ENCODE results near the gene AFF2.

The AFF2 gene

DNA sequence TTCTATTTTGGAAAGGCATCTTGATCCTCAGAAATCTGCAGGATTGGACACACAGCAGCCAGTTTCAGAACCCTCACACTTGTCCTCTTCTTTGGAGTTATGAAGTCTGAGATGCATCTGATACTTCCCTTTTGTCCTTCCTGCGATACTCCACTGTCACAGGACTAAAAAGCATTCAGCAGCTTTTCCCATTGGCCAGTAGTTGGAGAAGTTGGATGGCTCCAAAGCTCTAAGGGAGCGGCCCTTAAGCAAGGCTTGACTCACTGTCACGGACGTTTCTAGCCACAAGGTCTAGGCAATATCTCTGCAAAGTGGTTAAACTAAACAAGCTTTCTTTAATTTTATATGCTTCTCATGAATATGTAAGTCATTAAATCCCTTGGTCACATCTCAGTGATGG is 417.0 kb downstream of the AFF2 start:
- H3K9me3 ChIP-seq (ENCODE audit: control insufficient read depth, insufficient read depth, low read length): no peaks in the 10 kb centered on the region
- no peaks in the 10 kb centered on the region for H3K27me3 ChIP-seq (ENCODE audit: control insufficient read depth, insufficient read depth, low read length)
- no peak overlapping the region for H3K9ac ChIP-seq (ENCODE audit: low read depth, low read length)
- H3K4me1 ChIP-seq (ENCODE audit: control insufficient read depth, insufficient read depth, low read length): no peaks in the 10 kb centered on the region
- H3K36me3 ChIP-seq (ENCODE audit: control insufficient read depth, insufficient read depth, low read length): no peaks in the 10 kb centered on the region
- H3K27ac ChIP-seq (ENCODE audit: low read depth, low read length): no peak overlapping the region
- H3K4me3 ChIP-seq (ENCODE audit: low read depth, low read length): no peak overlapping the region

DNA sequence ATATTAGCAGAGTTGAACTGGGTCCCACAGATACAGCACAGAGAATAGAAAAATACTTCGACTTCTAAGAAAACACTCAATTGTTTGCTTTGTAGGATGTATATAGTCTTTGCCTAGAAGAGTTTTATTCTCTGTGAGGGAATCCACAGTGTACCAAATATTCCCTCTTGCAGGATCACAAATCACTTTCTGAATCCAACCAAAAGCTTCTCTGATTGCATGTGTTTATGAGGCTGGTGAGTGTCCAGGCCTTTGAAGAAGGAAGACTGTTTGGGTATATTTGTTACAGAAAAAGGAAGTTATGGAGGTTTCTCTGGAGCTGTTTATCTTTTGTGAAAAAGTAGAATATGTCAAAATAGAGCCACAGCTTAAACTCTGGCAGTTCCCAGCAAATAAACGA is 423.2 kb downstream of the AFF2 start:
- Histone ChIP-seq H3K36me3 (ENCODE audit: control insufficient read depth, insufficient read depth, low read length) (no peaks in the 10 kb centered on the region), H3K9me3 (ENCODE audit: control insufficient read depth, insufficient read depth, low read length) (0 out of 2 replicates have a peak, but pooled peaks cover 2% of the 10 kb centered on the region), H3K27me3 (ENCODE audit: control insufficient read depth, insufficient read depth, low read length) (no peaks in the 10 kb centered on the region), H3K9ac (ENCODE audit: low read depth, low read length) (no peak overlapping the region), H3K27ac (ENCODE audit: low read depth, low read length) (no peak overlapping the region), H3K4me1 (ENCODE audit: control insufficient read depth, insufficient read depth, low read length) (no peaks in the 10 kb centered on the region), H3K4me3 (ENCODE audit: low read depth, low read length) (no peak overlapping the region)

DNA sequence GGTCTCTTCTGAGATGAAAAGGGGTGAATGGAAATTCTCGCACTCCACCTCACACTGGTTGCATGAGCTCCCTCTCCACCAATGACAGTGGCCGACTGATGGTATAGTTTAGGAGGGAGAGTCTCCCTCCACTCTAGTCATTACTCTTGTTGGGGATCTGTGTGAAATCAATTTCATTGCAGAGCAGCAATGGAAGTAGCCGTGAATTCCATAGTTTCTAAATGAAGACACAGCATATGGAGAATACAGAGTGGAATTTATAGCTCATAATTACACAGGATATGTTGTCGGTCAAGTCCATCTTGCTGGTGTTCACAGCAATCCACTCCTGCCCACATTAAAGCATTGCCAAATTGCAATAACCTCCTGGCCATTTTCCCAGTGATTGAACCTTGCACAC is 426.0 kb downstream of the AFF2 start:
- Histone ChIP-seq H3K4me1 (ENCODE audit: control insufficient read depth, insufficient read depth, low read length) (no peaks in the 10 kb centered on the region), H3K9ac (ENCODE audit: low read depth, low read length) (no peak overlapping the region), H3K9me3 (ENCODE audit: control insufficient read depth, insufficient read depth, low read length) (0 out of 2 replicates have a peak, but pooled peaks cover 2% of the 10 kb centered on the region), H3K36me3 (ENCODE audit: control insufficient read depth, insufficient read depth, low read length) (no peaks in the 10 kb centered on the region), H3K27ac (ENCODE audit: low read depth, low read length) (no peak overlapping the region), H3K27me3 (ENCODE audit: control insufficient read depth, insufficient read depth, low read length) (no peaks in the 10 kb centered on the region), H3K4me3 (ENCODE audit: low read depth, low read length) (no peak overlapping the region)

DNA sequence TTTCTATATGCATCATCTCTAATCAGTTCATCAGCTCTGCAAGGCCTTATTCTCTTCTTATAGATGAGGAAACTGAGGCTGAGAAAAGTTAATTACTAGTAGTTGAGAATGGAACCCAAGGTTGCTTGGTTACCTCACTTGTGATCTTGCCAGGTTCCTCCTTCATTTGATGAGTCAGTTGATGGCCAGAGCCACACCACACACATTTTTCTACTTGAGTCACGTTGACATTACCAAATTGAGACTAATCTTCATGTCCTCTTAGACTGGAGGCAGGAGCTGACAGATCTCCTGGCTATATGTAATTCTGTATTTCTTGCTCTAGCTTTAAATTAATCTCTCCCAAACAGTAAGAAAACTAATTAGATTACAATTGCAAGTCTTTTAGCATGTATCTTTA is 428.4 kb downstream of the AFF2 start:
- Histone ChIP-seq H3K9me3 (ENCODE audit: control insufficient read depth, insufficient read depth, low read length) (no peaks in the 10 kb centered on the region), H3K36me3 (ENCODE audit: control insufficient read depth, insufficient read depth, low read length) (no peaks in the 10 kb centered on the region), H3K9ac (ENCODE audit: low read depth, low read length) (no peak overlapping the region), H3K27me3 (ENCODE audit: control insufficient read depth, insufficient read depth, low read length) (no peaks in the 10 kb centered on the region), H3K27ac (ENCODE audit: low read depth, low read length) (no peak overlapping the region), H3K4me3 (ENCODE audit: low read depth, low read length) (no peak overlapping the region), H3K4me1 (ENCODE audit: control insufficient read depth, insufficient read depth, low read length) (no peaks in the 10 kb centered on the region)

DNA sequence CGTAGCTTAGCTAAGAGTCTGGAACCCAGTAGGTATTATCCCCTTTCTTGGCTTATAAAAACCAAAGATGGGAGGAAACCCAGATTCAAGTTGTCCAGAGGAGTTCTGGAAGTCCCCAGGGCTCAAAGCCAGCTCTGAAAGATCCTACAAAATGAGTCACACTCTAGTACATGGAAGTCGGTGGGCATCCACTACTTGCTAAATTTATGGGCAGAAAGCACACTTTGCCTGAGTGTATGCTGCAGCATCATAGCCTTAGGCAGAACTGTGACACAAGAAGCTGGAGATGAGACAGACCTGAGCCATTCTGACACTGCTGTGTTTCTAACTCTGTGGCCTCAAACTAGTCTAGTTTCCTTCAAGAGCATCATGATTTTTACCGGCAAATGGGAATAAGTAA is 429.3 kb downstream of the AFF2 start:
- H3K9ac ChIP-seq (ENCODE audit: low read depth, low read length): no peak overlapping the region
- no peaks in the 10 kb centered on the region for H3K4me1 ChIP-seq (ENCODE audit: control insufficient read depth, insufficient read depth, low read length)
- no peaks in the 10 kb centered on the region for H3K9me3 ChIP-seq (ENCODE audit: control insufficient read depth, insufficient read depth, low read length)
- H3K27me3 ChIP-seq (ENCODE audit: control insufficient read depth, insufficient read depth, low read length): no peaks in the 10 kb centered on the region
- no peaks in the 10 kb centered on the region for H3K36me3 ChIP-seq (ENCODE audit: control insufficient read depth, insufficient read depth, low read length)
- H3K4me3 ChIP-seq (ENCODE audit: low read depth, low read length): no peak overlapping the region
- no peak overlapping the region for H3K27ac ChIP-seq (ENCODE audit: low read depth, low read length)

DNA sequence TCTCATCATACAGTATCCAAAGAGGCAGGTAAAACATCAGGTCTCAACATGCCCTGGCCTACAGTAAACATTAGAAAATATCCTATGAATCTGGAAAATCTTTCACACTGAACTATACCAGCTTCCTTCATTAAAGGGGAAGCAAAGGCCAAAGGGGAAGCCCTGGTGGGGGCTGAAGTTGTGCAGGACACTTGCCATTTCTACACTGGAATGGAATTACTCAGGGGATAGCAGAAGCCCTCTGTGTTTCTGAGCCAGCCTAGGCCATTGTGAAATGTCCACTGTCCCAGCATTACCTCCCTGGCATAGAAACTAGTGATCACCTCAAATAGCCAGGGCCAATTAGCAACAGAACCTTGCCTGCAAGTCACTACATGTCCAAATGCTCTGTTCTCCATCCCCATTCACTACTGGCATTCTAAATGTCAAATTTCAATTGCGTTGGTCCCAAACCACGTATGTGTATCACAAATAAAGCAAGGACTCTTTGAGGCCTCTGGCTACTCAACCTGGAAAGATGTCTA is 429.9 kb downstream of the AFF2 start:
- Histone ChIP-seq H3K4me1 (ENCODE audit: control insufficient read depth, insufficient read depth, low read length) (no peaks in the 10 kb centered on the region), H3K9ac (ENCODE audit: low read depth, low read length) (no peak overlapping the region), H3K9me3 (ENCODE audit: control insufficient read depth, insufficient read depth, low read length) (no peaks in the 10 kb centered on the region), H3K4me3 (ENCODE audit: low read depth, low read length) (no peak overlapping the region), H3K36me3 (ENCODE audit: control insufficient read depth, insufficient read depth, low read length) (no peaks in the 10 kb centered on the region), H3K27me3 (ENCODE audit: control insufficient read depth, insufficient read depth, low read length) (no peaks in the 10 kb centered on the region), H3K27ac (ENCODE audit: low read depth, low read length) (no peak overlapping the region)

DNA sequence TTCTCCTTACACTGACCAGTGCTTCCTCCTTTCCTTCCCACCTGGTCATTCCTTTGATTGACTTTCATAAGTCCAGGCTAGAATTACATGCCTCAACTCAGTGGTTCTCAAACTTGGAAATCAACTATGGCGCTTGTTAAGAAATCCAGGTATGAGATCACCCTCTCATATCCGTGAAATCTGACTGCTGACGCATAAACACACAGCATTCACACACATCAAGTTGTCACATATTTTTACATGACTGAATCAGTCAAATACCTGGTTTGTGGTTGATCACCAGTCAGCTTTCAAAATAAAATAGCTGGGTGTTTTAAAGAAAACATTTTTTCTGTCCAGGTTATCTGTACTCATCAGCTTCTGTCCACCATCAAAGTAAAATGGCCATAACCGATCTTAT is 433.5 kb downstream of the AFF2 start:
- Histone ChIP-seq H3K9ac (ENCODE audit: low read depth, low read length) (no peak overlapping the region), H3K4me1 (ENCODE audit: control insufficient read depth, insufficient read depth, low read length) (no peaks in the 10 kb centered on the region), H3K9me3 (ENCODE audit: control insufficient read depth, insufficient read depth, low read length) (no peaks in the 10 kb centered on the region), H3K4me3 (ENCODE audit: low read depth, low read length) (no peak overlapping the region), H3K27ac (ENCODE audit: low read depth, low read length) (no peak overlapping the region), H3K36me3 (ENCODE audit: control insufficient read depth, insufficient read depth, low read length) (no peaks in the 10 kb centered on the region), H3K27me3 (ENCODE audit: control insufficient read depth, insufficient read depth, low read length) (no peaks in the 10 kb centered on the region)

DNA sequence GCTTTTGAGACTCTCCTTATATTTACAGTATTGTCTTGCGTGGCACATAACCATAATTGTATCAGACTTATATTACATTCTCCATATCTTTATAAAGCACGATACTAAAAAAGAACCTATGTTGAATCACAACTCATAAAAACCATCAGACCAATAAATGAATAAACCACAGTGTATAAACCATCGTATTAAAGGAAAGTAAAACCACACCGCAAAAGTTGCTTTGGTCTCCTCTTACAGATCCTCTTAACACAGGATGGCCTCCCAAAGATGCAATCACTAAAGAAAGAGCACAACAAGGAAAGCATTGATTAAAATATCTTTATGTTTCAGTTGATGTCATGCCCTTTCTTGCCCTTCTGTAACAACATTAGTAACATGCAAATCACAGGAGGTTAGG is 437.9 kb downstream of the AFF2 start:
- H3K27me3 ChIP-seq (ENCODE audit: control insufficient read depth, insufficient read depth, low read length): no peaks in the 10 kb centered on the region
- no peak overlapping the region for H3K9ac ChIP-seq (ENCODE audit: low read depth, low read length)
- no peak overlapping the region for H3K4me3 ChIP-seq (ENCODE audit: low read depth, low read length)
- H3K4me1 ChIP-seq (ENCODE audit: control insufficient read depth, insufficient read depth, low read length): no peaks in the 10 kb centered on the region
- H3K9me3 ChIP-seq (ENCODE audit: control insufficient read depth, insufficient read depth, low read length): no peaks in the 10 kb centered on the region; the same call in 1 of the 2 replicates
- H3K36me3 ChIP-seq (ENCODE audit: control insufficient read depth, insufficient read depth, low read length): no peaks in the 10 kb centered on the region
- no peak overlapping the region for H3K27ac ChIP-seq (ENCODE audit: low read depth, low read length)

DNA sequence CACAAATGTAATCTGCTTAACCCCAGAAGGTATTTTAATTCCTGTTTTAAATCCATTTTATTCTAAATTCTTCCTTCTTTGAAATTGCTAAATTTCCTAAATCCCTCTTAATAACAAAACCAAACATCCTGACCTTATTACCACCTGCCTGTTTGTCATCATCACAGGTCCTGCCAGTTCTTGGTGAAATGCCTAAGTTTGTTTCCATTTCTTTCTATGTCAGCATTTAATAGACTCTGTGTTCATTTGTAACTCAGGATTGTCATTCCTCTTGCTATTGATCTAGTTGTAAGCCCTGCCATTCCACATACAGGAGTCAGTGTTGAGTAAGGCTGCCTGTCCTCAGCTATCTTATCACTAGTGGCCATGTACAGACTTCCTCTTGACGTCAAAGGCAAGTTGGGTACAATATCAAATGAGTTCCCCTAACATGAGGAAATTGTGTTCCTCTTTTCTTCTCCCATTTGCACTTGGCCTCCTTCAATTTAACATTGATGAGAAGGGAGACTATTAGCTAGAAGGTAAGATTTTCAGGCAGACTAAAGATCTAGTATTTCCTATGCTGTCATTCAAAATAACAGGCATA is 440.1 kb downstream of the AFF2 start:
- no peaks in the 10 kb centered on the region for H3K4me1 ChIP-seq (ENCODE audit: control insufficient read depth, insufficient read depth, low read length)
- no peaks in the 10 kb centered on the region for H3K27me3 ChIP-seq (ENCODE audit: control insufficient read depth, insufficient read depth, low read length)
- H3K4me3 ChIP-seq (ENCODE audit: low read depth, low read length): no peak overlapping the region

DNA sequence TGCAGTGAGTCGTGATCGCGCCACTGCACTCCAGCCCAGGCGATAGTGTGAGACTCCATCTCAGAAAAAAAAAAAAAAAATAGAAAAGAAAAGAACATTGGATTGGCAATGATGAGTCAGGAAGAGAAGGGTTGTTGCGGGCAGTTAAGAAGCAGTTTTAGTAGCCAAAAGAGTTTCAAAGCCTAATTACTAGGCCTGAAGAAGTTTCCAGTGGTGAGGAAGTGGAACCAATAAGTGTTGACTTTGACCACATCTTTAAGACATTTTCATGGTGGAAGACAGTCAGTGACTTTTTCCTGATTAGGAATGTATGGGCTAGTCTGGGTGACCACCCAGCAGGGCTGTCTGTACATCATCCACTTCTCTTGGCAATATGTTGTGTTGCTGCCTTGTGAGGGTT is 442.3 kb downstream of the AFF2 start:
- Histone ChIP-seq H3K4me1 (ENCODE audit: control insufficient read depth, insufficient read depth, low read length) (no peaks in the 10 kb centered on the region), H3K27ac (ENCODE audit: low read depth, low read length) (no peak overlapping the region), H3K27me3 (ENCODE audit: control insufficient read depth, insufficient read depth, low read length) (no peaks in the 10 kb centered on the region), H3K4me3 (ENCODE audit: low read depth, low read length) (no peak overlapping the region), H3K9me3 (ENCODE audit: control insufficient read depth, insufficient read depth, low read length) (no peaks in the 10 kb centered on the region; the same call in 1 of the 2 replicates), H3K9ac (ENCODE audit: low read depth, low read length) (no peak overlapping the region), H3K36me3 (ENCODE audit: control insufficient read depth, insufficient read depth, low read length) (no peaks in the 10 kb centered on the region)

More for the DNA sequence above, 440.1 kb downstream of the AFF2 start:
- Histone ChIP-seq H3K27ac (ENCODE audit: low read depth, low read length) (no peak overlapping the region), H3K9me3 (ENCODE audit: control insufficient read depth, insufficient read depth, low read length) (no peaks in the 10 kb centered on the region; the same call in 1 of the 2 replicates), H3K36me3 (ENCODE audit: control insufficient read depth, insufficient read depth, low read length) (no peaks in the 10 kb centered on the region), H3K9ac (ENCODE audit: low read depth, low read length) (no peak overlapping the region)

DNA sequence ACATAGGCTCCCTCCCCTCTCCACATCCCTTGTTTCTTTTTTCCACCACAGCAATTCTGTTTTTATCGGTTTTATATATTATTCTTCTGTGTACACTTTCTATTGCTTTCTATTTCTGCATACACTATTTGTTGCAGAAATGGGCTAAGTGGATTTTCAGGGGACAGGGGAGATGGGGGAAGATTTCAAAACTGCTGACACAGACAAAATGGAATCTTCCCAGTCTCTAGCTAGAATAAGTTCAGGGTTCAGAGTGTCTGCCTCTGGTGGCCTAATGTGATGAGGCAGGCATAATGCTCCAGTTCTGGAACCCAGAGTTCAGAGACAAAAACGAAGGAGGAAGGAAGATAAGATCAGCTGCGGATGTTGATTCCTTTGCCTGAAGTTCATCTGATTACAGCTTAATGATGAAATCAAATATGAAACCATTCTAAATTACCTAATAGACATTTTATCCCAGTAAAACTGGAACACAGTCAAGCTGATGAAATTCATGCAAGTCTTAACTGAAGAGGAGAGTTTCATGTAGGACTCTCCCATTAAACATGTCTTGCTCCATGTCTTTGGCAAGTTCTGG is 447.1 kb downstream of the AFF2 start:
- no peaks in the 10 kb centered on the region for H3K36me3 ChIP-seq (ENCODE audit: control insufficient read depth, insufficient read depth, low read length)
- H3K4me3 ChIP-seq (ENCODE audit: low read depth, low read length): no peak overlapping the region
- H3K9me3 ChIP-seq (ENCODE audit: control insufficient read depth, insufficient read depth, low read length): no peaks in the 10 kb centered on the region; the same call in 1 of the 2 replicates
- H3K4me1 ChIP-seq (ENCODE audit: control insufficient read depth, insufficient read depth, low read length): no peaks in the 10 kb centered on the region
- H3K27ac ChIP-seq (ENCODE audit: low read depth, low read length): no peak overlapping the region
- H3K9ac ChIP-seq (ENCODE audit: low read depth, low read length): no peak overlapping the region
- H3K27me3 ChIP-seq (ENCODE audit: control insufficient read depth, insufficient read depth, low read length): no peaks in the 10 kb centered on the region
